8988T (cell line): ENCODE results near the gene ACOT7.
"Not testable (repeated sequence)": the region's sequence is repeated elsewhere in the genome, so short reads cannot be mapped to it uniquely, and the experiment has no call there.

ENCODE experiments used
- DNase-seq: peaks from one replicate; pipeline ENCODE4 v3.0.0; 2011

ACOT7 gene

DNA sequence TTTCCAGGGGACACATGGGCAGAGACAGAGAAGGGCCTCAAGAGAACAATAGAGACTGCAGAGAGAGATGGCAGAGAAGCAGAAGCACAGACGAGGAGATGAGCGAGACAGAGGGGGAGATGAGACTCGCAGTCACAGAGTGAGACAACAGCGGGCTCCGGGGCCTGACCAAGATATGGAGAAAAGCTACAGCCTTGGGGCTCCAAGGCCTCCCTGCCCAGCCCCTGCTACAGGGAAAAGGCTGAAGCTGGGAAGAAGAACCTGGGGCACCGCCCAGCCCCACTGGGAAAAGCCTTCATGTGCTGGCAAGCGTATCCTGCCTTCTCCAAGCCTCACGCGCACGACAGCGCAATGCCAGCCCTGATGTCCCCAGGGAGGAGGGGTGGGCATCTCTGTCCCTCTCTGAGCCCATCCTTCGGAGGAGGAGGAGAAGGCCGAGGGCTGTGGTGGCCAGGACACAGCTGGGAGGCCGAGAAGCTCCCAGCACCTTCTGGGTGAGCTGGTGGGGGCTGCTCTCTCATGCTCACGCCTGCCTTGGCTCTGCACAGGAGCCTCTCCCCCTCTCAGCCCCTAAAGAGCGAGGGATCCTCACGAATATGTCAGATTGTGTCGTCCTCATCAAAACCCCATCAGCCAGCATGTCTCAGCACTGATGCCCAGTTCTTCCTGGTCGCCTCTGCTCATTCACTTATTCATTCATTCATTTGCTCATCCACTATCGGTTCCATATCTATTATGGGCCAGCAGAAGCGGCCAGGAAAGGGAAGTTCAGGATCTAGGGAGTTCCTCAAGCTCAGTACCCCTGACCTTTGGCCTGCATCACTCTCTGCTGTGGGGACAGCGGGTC is 56.6 kb downstream of the ACOT7 start:
- no peak for DNase-seq

DNA sequence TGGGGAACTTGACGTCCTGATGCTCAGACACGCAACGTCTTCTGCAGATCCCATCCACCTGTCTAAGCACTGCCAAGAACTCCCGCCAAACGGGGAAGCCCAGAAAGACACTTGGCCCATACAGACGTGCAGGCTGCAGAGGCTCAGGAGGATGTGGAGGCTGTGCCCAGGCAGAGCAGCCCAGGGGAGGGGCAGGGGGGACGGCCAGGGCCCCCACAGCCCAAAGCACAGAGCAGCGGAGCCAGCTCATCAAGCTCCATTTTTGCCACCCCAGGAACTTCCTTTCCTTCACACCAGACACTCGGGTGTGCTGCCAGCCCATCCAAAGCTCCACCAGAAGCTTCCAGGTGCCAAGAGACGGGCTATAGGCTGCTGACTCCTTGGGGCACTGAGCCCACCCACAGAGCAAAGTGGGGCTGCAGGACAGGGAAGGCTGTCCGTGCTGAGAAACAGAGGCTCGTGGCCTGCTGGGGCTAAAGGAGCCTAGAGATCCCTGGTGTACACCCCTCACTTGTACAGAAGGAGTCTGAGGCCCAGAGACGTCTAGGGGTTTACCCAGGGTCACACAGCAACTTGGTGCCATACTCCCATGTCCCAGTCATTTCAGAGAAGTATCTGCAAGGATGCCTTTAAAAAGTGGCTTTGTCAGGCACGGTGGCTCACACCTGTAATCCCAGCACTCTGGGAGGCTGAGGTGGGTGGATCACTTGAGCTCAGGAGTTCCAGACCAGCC is 59.1 kb downstream of the ACOT7 start:
- DNase-seq: no peak

DNA sequence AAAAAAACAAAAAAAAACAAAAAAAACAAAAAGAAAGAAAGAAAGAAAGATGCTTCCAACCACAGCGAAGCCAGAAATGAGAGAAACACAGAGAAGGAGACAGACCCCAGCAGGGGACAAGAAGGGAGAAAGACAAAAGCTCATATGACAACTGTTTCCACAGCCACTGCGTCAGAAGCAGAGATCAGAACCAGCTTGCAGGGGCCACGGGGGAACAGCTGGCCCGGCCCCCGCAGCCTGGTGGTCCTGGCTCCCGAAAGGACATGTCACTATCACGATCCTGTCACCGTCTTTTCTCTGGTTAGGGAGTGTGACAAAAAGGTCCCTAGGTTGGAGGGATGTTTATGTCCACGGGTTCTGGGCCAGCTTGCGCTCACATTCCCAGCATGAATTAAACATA is 60.7 kb downstream of the ACOT7 start:
- DNase-seq: no peak

GRCh38 chr1:6331543-6332273 is 61.9 kb downstream of the ACOT7 start:
- DNase-seq: no peak

DNA sequence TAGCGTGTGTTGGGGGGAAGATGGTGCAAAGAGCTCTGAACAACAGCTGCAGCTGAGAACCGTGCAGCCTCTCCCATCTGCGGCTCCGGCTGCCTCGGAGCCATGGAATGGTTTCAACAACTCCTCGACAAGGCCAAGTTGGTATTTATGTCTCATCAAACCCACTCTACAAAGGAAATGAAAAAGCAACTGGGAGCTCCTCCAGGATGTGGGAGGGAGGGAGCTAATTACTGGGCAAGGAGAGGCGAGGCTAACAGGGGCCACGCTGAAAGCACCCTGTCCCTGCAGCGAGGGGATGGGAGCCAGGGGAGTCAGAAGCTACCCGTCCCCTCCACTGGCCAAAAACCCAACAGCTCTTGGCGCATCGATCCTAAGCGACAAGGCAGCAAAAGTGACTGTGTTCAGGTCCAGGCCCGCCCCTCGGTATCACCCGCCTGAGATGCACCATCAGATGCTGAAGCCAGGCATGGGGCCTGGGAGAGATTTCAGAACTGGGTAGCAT is 63.1 kb downstream of the ACOT7 start:
- DNase-seq: no peak

- no peak for DNase-seq
Observed at GRCh38 chr1:6329851-6330250, 63.7 kb downstream of the ACOT7 start.

GRCh38 chr1:6329396-6329795 is 64.2 kb downstream of the ACOT7 start:
- DNase-seq: no peak

- no peak for DNase-seq
Observed at GRCh38 chr1:6328696-6329095, 64.9 kb downstream of the ACOT7 start.

DNA sequence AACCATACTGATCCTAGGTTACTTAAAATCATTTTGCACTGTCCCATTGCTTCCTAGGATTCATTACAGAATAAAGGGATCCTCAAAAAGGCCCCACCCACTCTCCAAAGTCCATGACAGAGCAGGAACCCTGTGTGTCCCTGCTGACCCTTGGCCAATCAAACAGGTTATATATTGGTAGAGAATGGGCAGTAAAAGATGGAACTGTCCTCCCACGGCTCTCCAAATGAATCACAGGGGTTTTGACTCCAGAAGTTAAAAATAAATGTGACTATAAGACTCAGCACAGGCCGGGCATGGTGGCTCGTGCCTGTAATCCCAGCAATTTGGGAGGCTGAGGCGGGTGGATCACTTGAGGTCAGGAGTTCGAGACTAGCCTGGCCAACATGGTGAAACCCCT is 65.5 kb downstream of the ACOT7 start:
- no peak for DNase-seq

GRCh38 chr1:6325482-6325881 is 68.1 kb downstream of the ACOT7 start:
- no peak for DNase-seq

GRCh38 chr1:6322161-6322560 is 71.4 kb downstream of the ACOT7 start:
- no peak for DNase-seq

DNA sequence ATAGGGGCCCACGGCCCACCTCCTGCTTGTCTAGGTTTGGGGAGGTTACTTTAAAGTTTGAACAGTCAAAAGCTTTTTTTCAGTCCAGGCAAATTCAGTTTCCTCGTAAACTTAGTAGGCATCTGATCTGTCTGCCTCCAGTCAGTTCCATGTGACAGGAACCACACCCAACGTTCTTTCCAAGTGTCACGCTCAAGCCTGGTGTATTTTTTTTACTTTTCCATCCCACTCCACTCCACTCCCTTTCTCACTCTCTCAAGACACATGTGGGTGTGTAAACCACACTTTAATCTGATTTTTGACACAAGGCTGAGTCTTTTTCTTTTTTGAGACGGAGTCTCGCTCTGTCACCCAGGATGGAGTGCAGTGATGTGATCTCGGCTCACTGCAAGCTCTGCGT is 72.4 kb downstream of the ACOT7 start:
- DNase-seq: no peak

GRCh38 chr1:6317098-6317760 is 76.3 kb downstream of the ACOT7 start:
- DNase-seq: no peak

DNA sequence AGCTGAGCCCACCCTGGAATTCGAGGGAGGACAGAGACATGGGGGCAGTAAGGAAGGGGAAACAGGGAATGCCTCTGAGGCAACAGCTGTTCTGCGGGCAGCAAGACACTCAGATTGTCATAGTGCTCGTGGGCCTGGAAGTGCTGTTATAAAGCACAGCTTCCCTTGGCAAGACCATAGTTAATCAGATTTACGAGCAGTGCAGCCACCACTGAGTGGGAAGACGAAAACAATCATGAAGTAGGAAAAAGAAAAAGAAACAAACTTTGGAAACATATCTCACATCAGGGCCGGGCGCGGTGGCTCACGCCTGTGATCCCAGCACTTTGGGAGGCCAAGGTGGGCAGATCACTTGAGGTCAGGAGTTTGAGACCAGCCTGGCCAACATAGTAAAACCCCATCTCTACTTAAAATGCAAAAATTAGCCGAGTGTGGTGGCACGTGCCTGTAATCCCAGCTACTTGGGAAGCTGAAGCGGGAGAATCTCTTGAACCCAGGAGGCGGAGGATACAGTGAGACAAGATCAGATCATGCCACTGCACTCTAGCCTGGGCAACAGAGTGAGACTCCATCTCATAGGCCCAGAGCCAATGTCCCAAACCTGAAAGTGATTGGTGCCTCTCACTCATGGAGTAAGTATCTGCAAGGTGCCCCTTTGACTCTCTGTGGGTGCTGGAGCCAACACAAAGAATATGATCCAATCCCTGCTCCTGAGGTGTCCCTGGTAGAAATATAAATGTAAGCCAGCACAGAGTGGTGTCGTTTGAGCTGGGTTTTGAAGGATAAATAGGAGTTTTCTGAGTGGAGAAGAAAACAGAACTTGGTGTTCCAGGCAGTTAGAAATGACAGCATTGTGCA is 77.1 kb downstream of the ACOT7 start:
- no peak for DNase-seq

DNA sequence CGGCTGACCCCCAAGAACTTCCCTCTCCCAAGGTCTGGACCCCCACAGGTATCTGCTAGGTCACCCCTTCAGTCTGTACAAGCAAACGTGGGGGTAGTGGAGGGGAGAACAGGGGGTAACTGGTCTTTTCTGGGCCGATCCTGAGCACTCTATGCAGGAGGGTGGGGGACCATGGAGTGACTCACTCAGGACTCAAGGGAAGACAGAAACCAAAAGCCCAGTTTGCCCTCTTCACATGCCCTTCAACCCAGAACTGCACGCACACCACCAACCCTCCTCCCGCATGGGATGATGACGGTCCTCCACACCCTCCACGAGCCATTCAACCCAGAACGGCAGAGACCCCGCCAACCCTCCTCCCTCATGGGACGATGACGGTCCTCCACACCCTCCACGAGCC is 79.1 kb downstream of the ACOT7 start:
- no peak for DNase-seq

- no peak for DNase-seq
Observed at GRCh38 chr1:6313393-6314200, 80.0 kb downstream of the ACOT7 start.

DNA sequence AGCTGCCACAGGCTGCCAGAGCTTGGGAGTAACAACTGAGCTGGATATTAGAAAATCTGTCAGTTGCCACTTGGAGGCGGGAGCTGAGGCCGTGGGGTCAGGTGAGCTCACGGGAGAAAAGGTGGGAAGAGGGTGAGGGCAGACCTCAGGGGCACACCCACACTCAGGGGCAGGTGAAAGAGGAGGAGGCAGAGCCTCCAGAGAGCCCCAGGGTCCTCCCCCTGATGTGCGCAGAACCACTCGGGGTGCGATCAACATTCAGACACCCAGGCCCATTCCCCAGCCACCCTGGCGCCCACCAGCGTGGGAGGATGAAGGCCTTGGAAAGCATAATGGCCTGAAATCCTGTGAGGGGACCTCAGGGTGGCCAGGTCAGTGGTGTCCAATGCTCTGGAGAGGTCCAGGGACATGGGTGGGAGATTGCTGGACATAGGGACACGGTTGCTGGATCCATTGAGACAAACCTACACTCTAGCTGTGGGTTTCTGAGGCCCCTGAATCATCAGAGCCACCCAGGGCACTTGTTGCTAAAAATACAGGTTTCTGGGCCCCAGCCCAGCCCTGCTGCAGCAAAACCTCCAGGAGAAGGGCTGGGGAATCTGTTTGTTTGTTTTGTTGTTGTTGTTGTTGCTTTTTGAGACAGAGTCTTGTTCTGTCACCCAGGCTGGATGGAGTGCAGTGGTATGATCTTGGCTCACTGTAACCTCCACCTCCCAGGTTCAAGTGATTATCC is 83.3 kb downstream of the ACOT7 start:
- DNase-seq: no peak

DNA sequence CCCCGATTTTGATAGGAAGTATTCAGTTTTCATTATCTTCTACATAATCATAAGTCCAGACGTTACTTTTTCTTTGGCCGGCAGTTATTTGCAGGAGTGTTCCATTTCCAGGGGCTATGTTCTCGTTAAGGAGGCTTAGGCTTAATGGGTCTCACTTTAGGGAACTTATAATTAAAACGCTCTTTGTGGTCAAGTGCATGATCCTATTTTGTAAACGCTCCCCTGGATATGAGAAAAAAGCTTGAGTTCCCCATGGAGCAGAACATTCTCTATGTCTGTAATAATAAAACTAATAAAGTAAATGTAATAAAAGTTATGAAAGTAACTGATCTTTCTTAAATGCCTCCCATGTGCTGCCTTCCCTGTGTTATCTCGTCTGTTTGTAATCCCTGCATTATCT is 84.0 kb downstream of the ACOT7 start:
- DNase-seq: no peak

GRCh38 chr1:6308449-6308848 is 85.1 kb downstream of the ACOT7 start:
- no peak for DNase-seq

- DNase-seq: not testable (repeated sequence)
Observed at GRCh38 chr1:6307682-6308081, 85.9 kb downstream of the ACOT7 start.
